HK-2 (cell line): ENCODE measurements around the gene CNMD.

Experiments
- DNase-seq: peaks from one replicate; pipeline ENCODE4 v3.0.0-alpha.2; 2018; ENCODE audit not compliant: unreplicated experiment

Gene CNMD

GRCh38 chr13:52686376-52686775, 53.2 kb downstream of the CNMD start:
- peak; percentile 12 for DNase-seq

DNA sequence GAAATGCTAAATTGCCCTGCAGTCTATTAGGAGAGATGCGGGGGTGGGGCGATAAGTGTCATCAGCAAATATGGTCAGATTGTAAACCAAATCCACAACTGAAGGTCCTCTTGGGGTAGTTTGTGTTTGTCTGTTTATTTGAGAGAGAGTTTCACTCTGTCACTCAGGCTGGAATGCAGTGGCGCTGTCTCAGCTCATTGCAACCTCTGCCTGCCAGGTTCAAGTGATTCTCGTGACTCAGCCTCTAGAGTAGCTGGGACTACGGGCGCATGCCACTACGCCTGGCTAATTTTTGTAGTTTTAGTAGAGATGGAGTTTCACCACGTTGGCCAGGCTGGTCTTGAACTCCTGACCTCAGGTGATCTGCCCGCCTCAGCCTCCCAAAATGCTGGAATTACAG, 53.8 kb downstream of the CNMD start:
- peak; percentile 52 for DNase-seq

DNA sequence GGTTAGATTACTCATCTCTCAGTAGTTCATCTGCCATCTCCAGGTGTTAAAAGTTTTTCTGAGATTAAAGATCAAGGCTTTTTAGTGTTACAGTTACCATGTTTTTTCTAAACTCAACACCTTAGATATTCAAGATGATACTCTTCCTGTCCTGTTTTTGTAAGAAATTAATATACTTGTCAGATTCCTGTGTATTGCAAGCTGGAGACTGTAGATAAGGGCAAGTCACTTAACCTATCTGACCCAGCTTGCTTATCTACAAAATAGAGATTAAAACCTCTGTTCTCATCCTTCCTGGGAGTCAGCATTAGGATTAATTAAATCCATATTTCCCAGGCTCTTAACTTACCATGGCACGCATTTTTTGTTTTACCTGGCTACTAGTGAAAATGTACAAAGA, 61.8 kb downstream of the CNMD start:
- no peak for DNase-seq

DNA sequence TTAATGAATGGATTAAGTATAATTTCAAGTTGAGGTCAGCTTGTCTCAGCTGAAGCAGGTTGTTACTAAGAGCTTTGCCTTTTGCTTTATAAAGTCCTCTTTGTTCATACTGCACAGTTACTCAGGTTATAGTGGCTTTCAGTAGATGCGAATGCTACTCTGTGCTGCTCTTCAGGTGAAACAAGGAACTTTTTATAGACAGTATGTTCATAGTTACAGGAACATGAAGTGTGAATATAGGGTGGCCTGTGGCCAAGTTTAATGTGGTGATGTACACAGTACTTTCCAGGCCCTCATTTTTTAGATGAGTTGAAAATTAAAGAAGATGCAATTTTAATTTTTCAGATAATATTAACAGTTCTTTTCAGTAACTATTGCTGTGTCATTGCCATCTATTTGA, 66.2 kb downstream of the CNMD start:
- DNase-seq, result no peak

DNA sequence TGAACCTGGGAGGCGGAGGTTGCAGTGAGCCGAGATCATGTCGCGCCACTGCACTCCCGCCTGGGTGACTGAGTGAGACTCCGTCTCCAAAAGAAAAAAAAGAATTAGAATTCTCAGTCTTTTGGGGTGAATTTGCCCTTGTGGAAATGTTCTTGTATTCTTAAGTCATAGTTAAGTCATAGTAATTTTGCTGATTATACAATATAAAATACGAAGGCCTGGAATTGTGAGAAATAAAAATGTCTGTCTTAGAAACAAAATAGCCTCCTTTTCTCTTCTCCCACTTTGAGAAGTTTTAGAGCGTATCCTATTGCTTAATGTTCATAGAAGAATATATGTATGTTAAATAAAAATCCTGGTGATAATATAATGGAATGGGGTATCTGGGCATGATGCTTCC, 68.9 kb downstream of the CNMD start:
- no peak for DNase-seq

DNA sequence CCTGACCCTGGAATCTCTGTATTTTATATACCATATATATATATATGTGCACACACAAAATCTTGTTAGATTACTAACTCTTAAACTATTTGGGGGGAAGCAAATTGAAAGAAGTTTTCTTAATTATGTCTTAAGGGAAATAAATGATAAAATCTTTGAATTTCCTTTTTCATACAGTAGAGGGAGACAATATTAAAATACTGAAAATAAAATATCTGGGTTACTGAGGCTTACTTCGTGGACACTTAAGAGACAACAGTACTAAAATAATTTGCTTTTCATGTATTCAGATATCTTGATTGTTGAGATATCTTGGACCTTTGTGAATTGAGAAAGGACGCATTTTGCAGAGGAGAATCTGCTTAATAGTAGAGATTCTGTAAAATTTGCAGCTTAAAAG, 69.9 kb downstream of the CNMD start:
- DNase-seq, result no peak

DNA sequence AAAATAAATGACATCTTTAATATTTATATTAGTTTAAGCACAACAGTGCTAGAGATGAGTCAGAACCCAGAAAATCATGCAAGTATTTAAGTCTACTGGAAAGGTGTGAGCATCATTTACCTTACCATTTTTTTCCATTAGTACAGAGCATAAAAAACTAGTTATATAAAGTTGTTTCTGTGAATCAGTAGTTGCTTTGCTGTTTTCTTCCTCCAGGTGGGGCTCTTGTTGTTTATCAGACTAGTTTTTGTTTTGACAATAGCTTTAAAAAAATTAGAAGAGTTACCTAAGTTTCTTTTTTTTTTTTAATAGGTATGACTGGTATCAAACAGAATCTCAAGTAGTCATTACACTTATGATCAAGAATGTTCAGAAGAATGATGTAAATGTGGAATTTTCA, 74.3 kb downstream of the CNMD start:
- DNase-seq, result no peak

- no peak for DNase-seq
These were observed 75.3 kb downstream of the CNMD start for GRCh38 chr13:52664272-52664671.

DNA sequence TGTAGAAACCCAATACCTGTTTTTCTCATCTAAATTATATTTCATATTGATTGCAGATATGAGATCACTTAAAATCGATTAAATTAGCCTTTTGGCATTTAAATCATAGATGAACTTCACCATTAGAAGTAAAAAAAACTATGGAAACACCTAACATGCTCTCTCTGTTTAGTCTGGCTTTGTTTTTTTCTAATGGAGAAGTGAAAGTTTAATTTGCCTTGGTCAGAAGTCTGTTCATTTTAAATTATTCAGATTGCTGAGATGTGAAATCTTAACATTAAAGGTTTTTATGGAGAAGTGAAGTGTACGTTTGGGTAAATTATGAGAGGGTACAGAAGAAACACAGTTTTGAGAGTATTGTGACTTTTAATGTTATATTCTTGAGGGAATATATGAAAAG, 80.3 kb downstream of the CNMD start:
- DNase-seq, result no peak
